GM23338 (cell line): ENCODE data around the gene AKAP13. TPM values are rescaled to one million over a fixed set of nuclear protein-coding genes. Genes with fewer than 3 reads are reported as not detected.

ENCODE experiments used
- ATAC-seq: fragments of 200-7000 bp; cut with Tn5 transposase; 3 replicates; pipeline ENCODE4 v1.9.1; 2020
- DNase-seq: peaks from one replicate; pipeline ENCODE4 v3.0.0-alpha.2; 2015; ENCODE audit warnings: low spot score
- H2AFZ ChIP-seq: fragments of 200-600 bp; sonication (generic); 2 replicates; pipeline ENCODE4 v1.8.0; 2016; ENCODE audit warnings: antibody characterized with exemption, mild to moderate bottlenecking, moderate library complexity
- H3F3A ChIP-seq: fragments of 200-600 bp; sonication (generic); replicated peaks from 2 replicates; pipeline ENCODE4 v1.8.0; 2017; ENCODE audit warnings: antibody characterized with exemption, mixed run types, low read depth
- H3K27ac ChIP-seq: fragments of 200-600 bp; sonication (generic); 2 replicates; pipeline ENCODE4 v1.6.1; 2016; ENCODE audit warnings: low read depth
- H3K27me3 ChIP-seq: fragments of 200-600 bp; sonication (generic); 2 replicates; pipeline ENCODE4 v1.8.0; 2016; ENCODE audit warnings: mild to moderate bottlenecking, mixed run types, moderate library complexity; ENCODE audit not compliant: insufficient read depth
- H3K36me3 ChIP-seq: fragments of 200-600 bp; sonication (generic); 2 replicates; pipeline ENCODE4 v1.8.0; 2016; ENCODE audit warnings: mild to moderate bottlenecking; ENCODE audit not compliant: insufficient read depth
- H3K4me1 ChIP-seq: fragments of 200-600 bp; sonication (generic); 2 replicates; pipeline ENCODE4 v1.8.0; 2016; ENCODE audit warnings: mild to moderate bottlenecking, moderate library complexity; ENCODE audit not compliant: insufficient read depth
- H3K4me2 ChIP-seq: fragments of 200-600 bp; sonication (generic); 2 replicates; pipeline ENCODE4 v1.7.1; 2017; ENCODE audit warnings: mixed run types
- H3K4me3 ChIP-seq: fragments of 200-600 bp; sonication (generic); 2 replicates; pipeline ENCODE4 v1.6.1; 2016; ENCODE audit warnings: mixed run types
- H3K79me2 ChIP-seq: fragments of 200-600 bp; sonication (generic); replicated peaks from 2 replicates; pipeline ENCODE4 v1.8.0; 2017; ENCODE audit warnings: mild to moderate bottlenecking; ENCODE audit not compliant: insufficient read depth
- H3K9me2 ChIP-seq: fragments of 200-600 bp; sonication (generic); 2 replicates; pipeline ENCODE4 v1.8.0; 2017; ENCODE audit not compliant: insufficient read depth
- H4K20me1 ChIP-seq: fragments of 200-600 bp; sonication (generic); replicated peaks from 2 replicates; pipeline ENCODE4 v1.8.0; 2017; ENCODE audit warnings: mild to moderate bottlenecking; ENCODE audit not compliant: insufficient read depth
- H3K27ac Mint-ChIP-seq: 2 replicates; pipeline ENCODE4 v1.8.0; 2020; ENCODE audit warnings: inconsistent platforms, mild to moderate bottlenecking, moderate library complexity, mixed read lengths
- H3K27me3 Mint-ChIP-seq: 3 replicates; pipeline ENCODE4 v1.8.0; 2022; ENCODE audit warnings: low read depth, mild to moderate bottlenecking, moderate library complexity, mixed read lengths, inconsistent platforms; ENCODE audit not compliant: insufficient read depth, poor library complexity
- H3K36me3 Mint-ChIP-seq: 3 replicates; pipeline ENCODE4 v1.8.0; 2021; ENCODE audit warnings: low read depth, mild to moderate bottlenecking, inconsistent platforms, moderate library complexity, mixed read lengths
- H3K4me1 Mint-ChIP-seq: 3 replicates; pipeline ENCODE4 v1.8.0; 2020; ENCODE audit warnings: mild to moderate bottlenecking, inconsistent platforms, mixed read lengths
- H3K4me3 Mint-ChIP-seq: 3 replicates; pipeline ENCODE4 v1.8.0; 2021; ENCODE audit warnings: moderate library complexity, mild to moderate bottlenecking, inconsistent platforms, mixed read lengths
- H3K9me3 Mint-ChIP-seq: 3 replicates; pipeline ENCODE4 v1.8.0; 2020; ENCODE audit warnings: moderate library complexity, mild to moderate bottlenecking, inconsistent platforms, mixed read lengths
- CREB1 ChIP-seq: fragments of 250-450 bp; sonication (Bioruptor Pico); IDR thresholded peaks from 2 replicates; pipeline ENCODE4 v1.5.0; 2020; ENCODE audit warnings: low read depth, mild to moderate bottlenecking, moderate library complexity
- ETS1 ChIP-seq: IDR thresholded peaks from 2 replicates; pipeline ENCODE4 v1.6.1; 2016; ENCODE audit warnings: antibody characterized with exemption
- EZH2 ChIP-seq: fragments of 200-600 bp; sonication (generic); IDR thresholded peaks from one replicate; pipeline ENCODE4 v1.8.0; 2017; ENCODE audit warnings: antibody characterized with exemption, mild to moderate bottlenecking, low read depth; ENCODE audit not compliant: unreplicated experiment
- EZH2phosphoT487 ChIP-seq: fragments of 200-600 bp; sonication (generic); IDR thresholded peaks from one replicate; pipeline ENCODE4 v1.8.1; 2018; ENCODE audit warnings: antibody characterized with exemption; ENCODE audit not compliant: unreplicated experiment
- JUNB ChIP-seq: IDR thresholded peaks from one replicate; pipeline ENCODE4 v1.6.1; 2016; ENCODE audit warnings: antibody characterized with exemption; ENCODE audit not compliant: unreplicated experiment
- POLR2AphosphoS5 ChIP-seq: IDR thresholded peaks from 2 replicates; pipeline ENCODE4 v1.6.1; 2016; ENCODE audit warnings: antibody characterized with exemption, low read depth
- REST ChIP-seq: IDR thresholded peaks from one replicate; pipeline ENCODE4 v1.6.1; 2018; ENCODE audit warnings: antibody characterized with exemption; ENCODE audit not compliant: unreplicated experiment
- ZNF114 ChIP-seq: fragments of 250-450 bp; sonication (Bioruptor Pico); IDR thresholded peaks from 2 replicates; pipeline ENCODE4 v1.5.0; 2020; ENCODE audit warnings: mild to moderate bottlenecking, moderate library complexity
- ZNF331 ChIP-seq: fragments of 250-450 bp; sonication (Bioruptor Pico); IDR thresholded peaks from 2 replicates; pipeline ENCODE4 v1.5.0; 2020; ENCODE audit warnings: low read depth, mild to moderate bottlenecking, moderate library complexity
- polyA plus RNA-seq: library from polyadenylated mRNA; unstranded; fragments of >200 nt; fragmentation: Nextera tagmentation; extraction: Ambion mirVana; gene quantifications from 2 replicates; pipeline ENCODE4 v1.2.1, GENCODE V29; 2016
- total RNA-seq: library from RNA; depleted of rRNA; stranded (reverse); fragments of >200 nt; shearing (Covaris generic); gene quantifications from 2 replicates; pipeline ENCODE4 v1.2.3, GENCODE V29; 2014
- TF ChIP-seq, protein P1 (sequence below), 2 experiments: fragments of 200-600 bp in 1 of 2; sonication (generic) in 1 of 2; conservative IDR thresholded peaks; 2 replicates each; pipeline versions ENCODE4 v1.5.1 to v1.6.1; 2016 to 2017; ENCODE audit warnings: antibody characterized with exemption in 2 of 2, low read depth in 2 of 2, mild to moderate bottlenecking in 2 of 2, moderate library complexity in 1 of 2
- TF ChIP-seq, protein P2 (sequence below): fragments of 250-450 bp; sonication (Bioruptor Pico); IDR thresholded peaks from 2 replicates; pipeline ENCODE4 v1.5.0; 2020; ENCODE audit warnings: mild to moderate bottlenecking, moderate library complexity

Gene AKAP13
- total and polyA plus RNA-seq, 2 experiments from 2014 or later, result 46.2 to 60.7 TPM

- Mint-ChIP-seq H3K27ac (no peak overlapping the region), H3K36me3 (no peaks in the 10 kb centered on the region), H3K4me1 (peaks cover 7% of the 10 kb centered on the region; the same call in 1 of the 3 replicates), H3K27me3 (no peaks in the 10 kb centered on the region), H3K9me3 (no peaks in the 10 kb centered on the region), H3K4me3 (no peak overlapping the region)
- no peaks in the 10 kb centered on the region; the same call in 1 of the 2 replicates for H4K20me1 ChIP-seq
- no peak for TF ChIP-seq CREB1 (CRISPR knock-in tag)
- TF ChIP-seq ZNF114 (CRISPR knock-in tag), result no peak
- no peak for TF ChIP-seq JUNB
- TF ChIP-seq EZH2, result no peak
- no peak for TF ChIP-seq ETS1
- TF ChIP-seq, protein P1, sequence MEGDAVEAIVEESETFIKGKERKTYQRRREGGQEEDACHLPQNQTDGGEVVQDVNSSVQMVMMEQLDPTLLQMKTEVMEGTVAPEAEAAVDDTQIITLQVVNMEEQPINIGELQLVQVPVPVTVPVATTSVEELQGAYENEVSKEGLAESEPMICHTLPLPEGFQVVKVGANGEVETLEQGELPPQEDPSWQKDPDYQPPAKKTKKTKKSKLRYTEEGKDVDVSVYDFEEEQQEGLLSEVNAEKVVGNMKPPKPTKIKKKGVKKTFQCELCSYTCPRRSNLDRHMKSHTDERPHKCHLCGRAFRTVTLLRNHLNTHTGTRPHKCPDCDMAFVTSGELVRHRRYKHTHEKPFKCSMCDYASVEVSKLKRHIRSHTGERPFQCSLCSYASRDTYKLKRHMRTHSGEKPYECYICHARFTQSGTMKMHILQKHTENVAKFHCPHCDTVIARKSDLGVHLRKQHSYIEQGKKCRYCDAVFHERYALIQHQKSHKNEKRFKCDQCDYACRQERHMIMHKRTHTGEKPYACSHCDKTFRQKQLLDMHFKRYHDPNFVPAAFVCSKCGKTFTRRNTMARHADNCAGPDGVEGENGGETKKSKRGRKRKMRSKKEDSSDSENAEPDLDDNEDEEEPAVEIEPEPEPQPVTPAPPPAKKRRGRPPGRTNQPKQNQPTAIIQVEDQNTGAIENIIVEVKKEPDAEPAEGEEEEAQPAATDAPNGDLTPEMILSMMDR (conservative IDR thresholded peaks at IDR 0.05; ENCODE audit: low read depth in 2 of 2), result no peak
- no peak for TF ChIP-seq POLR2AphosphoS5
- TF ChIP-seq EZH2phosphoT487, result no peak
- TF ChIP-seq, protein P2, sequence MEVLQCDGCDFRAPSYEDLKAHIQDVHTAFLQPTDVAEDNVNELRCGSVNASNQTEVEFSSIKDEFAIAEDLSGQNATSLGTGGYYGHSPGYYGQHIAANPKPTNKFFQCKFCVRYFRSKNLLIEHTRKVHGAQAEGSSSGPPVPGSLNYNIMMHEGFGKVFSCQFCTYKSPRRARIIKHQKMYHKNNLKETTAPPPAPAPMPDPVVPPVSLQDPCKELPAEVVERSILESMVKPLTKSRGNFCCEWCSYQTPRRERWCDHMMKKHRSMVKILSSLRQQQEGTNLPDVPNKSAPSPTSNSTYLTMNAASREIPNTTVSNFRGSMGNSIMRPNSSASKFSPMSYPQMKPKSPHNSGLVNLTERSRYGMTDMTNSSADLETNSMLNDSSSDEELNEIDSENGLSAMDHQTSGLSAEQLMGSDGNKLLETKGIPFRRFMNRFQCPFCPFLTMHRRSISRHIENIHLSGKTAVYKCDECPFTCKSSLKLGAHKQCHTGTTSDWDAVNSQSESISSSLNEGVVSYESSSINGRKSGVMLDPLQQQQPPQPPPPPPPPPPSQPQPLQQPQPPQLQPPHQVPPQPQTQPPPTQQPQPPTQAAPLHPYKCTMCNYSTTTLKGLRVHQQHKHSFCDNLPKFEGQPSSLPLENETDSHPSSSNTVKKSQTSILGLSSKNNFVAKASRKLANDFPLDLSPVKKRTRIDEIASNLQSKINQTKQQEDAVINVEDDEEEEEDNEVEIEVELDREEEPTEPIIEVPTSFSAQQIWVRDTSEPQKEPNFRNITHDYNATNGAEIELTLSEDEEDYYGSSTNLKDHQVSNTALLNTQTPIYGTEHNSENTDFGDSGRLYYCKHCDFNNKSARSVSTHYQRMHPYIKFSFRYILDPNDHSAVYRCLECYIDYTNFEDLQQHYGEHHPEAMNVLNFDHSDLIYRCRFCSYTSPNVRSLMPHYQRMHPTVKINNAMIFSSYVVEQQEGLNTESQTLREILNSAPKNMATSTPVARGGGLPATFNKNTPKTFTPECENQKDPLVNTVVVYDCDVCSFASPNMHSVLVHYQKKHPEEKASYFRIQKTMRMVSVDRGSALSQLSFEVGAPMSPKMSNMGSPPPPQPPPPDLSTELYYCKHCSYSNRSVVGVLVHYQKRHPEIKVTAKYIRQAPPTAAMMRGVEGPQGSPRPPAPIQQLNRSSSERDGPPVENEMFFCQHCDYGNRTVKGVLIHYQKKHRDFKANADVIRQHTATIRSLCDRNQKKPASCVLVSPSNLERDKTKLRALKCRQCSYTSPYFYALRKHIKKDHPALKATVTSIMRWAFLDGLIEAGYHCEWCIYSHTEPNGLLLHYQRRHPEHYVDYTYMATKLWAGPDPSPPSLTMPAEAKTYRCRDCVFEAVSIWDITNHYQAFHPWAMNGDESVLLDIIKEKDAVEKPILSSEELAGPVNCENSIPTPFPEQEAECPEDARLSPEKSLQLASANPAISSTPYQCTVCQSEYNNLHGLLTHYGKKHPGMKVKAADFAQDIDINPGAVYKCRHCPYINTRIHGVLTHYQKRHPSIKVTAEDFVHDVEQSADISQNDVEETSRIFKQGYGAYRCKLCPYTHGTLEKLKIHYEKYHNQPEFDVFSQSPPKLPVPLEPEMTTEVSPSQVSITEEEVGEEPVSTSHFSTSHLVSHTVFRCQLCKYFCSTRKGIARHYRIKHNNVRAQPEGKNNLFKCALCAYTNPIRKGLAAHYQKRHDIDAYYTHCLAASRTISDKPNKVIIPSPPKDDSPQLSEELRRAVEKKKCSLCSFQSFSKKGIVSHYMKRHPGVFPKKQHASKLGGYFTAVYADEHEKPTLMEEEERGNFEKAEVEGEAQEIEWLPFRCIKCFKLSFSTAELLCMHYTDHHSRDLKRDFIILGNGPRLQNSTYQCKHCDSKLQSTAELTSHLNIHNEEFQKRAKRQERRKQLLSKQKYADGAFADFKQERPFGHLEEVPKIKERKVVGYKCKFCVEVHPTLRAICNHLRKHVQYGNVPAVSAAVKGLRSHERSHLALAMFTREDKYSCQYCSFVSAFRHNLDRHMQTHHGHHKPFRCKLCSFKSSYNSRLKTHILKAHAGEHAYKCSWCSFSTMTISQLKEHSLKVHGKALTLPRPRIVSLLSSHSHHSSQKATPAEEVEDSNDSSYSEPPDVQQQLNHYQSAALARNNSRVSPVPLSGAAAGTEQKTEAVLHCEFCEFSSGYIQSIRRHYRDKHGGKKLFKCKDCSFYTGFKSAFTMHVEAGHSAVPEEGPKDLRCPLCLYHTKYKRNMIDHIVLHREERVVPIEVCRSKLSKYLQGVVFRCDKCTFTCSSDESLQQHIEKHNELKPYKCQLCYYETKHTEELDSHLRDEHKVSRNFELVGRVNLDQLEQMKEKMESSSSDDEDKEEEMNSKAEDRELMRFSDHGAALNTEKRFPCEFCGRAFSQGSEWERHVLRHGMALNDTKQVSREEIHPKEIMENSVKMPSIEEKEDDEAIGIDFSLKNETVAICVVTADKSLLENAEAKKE, result no peak
- no peak for TF ChIP-seq REST
- no peak for TF ChIP-seq ZNF331 (CRISPR knock-in tag)
- H3K27me3 ChIP-seq, result no peaks in the 10 kb centered on the region
- H2AFZ ChIP-seq, result no peak overlapping the region
- H3F3A ChIP-seq, result no peaks in the 10 kb centered on the region
- ATAC-seq (no peak), DNase-seq (no peak)
- H3K36me3 ChIP-seq, result no peaks in the 10 kb centered on the region
- no peak overlapping the region for H3K27ac ChIP-seq
- H3K79me2 ChIP-seq, result no peaks in the 10 kb centered on the region; the same call in 1 of the 2 replicates
- no peak overlapping the region for H3K4me2 ChIP-seq
- no peak overlapping the region for H3K4me3 ChIP-seq
- H3K9me2 ChIP-seq, result no peaks in the 10 kb centered on the region
- no peaks in the 10 kb centered on the region for H3K4me1 ChIP-seq
These were observed 249.9 kb downstream of the AKAP13 start for GRCh38 chr15:85630311-85630710.
